ENCODE measurements around the gene BTNL3.

GRCh38 chr5:181047288-181047687 lies 58.6 kb downstream of the BTNL3 start:
- TF ChIP-seq CTCF (IDR thresholded peaks at IDR 0.05): no peak
- TF ChIP-seq ZFX (IDR thresholded peaks at IDR 0.05; ENCODE audit: borderline replicate concordance): no peak
